Camera-type eye (tissue), 1 donor: ENCODE measurements around the gene C2orf92. TPM values are rescaled to one million over a fixed set of nuclear protein-coding genes. Genes with fewer than 3 reads are reported as not detected.

Experiments used
- total RNA-seq: library from RNA; depleted of rRNA; stranded (reverse); fragments of >200 nt; gene quantifications from one replicate; pipeline ENCODE4 v1.2.3, GENCODE V29; 2014

The C2orf92 gene
- total RNA-seq = 16.2 TPM

GRCh38 chr2:97669448-97669847 lies at the start of gene C2orf92:
Gene C2orf92, plus strand, starts transcription at chr2:97669713. Its CDS starts 76 bp downstream, at chr2:97669789.

GRCh38 chr2:97645695-97646629 lies 23.6 kb upstream of the C2orf92 start, which contains the start of gene COX5B:
Gene COX5B, plus strand, starts transcription at chr2:97646062. Its CDS starts 25 bp downstream, at chr2:97646087.

GRCh38 chr2:97663962-97664635 lies 5.4 kb upstream of the C2orf92 start, which contains the start of gene ACTR1B:
Gene ACTR1B, minus strand, starts transcription at chr2:97664044. Its CDS starts 154 bp downstream, at chr2:97663890.

DNA sequence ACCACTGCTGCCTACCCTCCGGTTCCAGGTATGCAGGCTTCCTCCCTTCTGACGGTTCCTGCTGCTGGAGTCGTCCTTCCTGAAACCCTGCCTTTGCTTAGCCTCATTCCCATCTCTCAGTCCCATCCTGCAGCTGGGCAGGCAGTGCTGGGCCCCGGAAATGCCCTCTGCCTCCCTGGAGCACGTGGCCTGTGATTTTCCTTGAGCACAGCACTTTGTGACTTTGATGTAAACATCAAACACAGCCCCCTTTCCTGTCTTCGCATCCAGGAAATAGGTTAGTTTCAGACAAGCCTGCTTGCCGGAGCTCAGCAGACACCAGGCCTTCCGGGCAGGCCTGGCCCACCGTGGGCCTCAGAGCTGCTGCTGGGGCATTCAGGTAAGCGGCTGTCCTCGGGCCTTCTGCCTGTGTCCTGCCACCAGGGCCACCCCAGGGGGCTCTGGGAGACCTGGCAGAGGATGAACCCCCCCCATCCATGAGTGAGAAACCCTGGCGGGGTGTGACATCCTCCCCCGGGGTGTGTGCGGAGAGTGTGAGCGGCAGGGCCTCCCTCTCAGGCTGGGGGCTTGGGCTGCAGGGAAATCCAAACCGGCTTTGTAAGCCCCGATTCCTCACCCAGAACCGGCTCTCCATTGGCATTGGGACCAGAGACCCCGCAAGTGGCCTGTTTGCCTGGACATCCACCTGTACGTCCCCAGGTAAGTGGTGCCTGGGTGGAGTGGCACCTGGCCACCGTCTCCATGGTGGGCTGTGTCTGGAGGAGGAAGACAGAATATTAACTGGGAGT lies 44.0 kb downstream of the C2orf92 start, which contains the start of gene ZAP70:
Gene ZAP70, plus strand, starts transcription at position 281 of the 788 bp plus-strand sequence. CDS start 10,461 bp downstream, outside the sequence.

Other genes starting within 250 kb of the C2orf92 start
- gene ANKRD36B, start 79.8 kb upstream of the C2orf92 start, total RNA-seq = 182 TPM
- gene COX5B, start 23.7 kb upstream of the C2orf92 start, total RNA-seq = 90.7 TPM
- 49.9 TPM for gene ACTR1B, start 5.7 kb upstream of the C2orf92 start, total RNA-seq
- gene ZAP70, start 43.9 kb downstream of the C2orf92 start, total RNA-seq = 1.5 TPM